Measurements from ENCODE around the gene DPF3.

DPF3 gene

DNA sequence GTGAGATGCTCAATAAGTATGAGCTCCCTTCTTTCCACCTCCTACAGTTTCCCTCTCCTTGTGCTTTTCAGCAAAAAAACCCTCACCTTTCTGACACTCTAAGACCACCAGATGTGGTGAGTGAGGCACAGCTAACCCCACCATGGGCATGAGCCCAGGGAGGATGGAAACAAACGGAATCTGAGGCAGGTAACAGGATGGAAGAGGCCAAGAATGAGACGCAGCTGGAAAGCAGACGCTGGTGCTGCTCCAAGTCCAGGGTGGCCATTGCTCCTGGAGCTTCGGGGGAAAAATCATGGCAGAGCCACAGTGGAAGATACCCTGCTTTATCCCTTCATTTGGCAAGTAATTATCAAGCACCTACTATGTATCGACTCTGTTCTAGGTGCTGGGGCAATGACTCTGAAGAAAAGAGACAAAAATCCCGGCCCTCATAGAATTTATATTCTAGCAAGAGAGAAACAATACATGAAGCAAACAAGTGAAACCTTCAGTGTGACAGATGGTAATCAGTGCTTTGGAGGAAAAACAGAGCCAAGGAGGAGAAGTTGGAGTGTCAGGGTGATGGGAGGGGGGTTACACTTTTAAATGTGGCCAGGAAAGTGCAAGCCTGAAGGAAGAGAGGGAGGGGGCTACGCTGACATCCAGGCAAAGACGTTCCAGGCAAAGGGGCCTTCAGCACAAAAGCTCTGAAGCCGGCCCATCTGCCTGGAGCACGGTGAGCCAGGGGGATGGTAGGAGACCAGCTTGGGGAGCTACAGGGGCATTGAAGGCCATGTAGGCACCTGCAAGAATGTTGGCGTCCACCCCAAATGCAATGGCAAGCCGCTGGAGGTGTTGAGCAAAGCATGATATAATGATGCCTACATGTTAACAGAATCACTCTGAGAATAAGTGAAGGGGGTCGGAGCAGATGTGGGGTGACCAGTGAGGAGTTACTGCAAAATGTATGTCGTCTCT lies 154.2 kb downstream of the DPF3 start:
- DNase-seq, result no peak

DNA sequence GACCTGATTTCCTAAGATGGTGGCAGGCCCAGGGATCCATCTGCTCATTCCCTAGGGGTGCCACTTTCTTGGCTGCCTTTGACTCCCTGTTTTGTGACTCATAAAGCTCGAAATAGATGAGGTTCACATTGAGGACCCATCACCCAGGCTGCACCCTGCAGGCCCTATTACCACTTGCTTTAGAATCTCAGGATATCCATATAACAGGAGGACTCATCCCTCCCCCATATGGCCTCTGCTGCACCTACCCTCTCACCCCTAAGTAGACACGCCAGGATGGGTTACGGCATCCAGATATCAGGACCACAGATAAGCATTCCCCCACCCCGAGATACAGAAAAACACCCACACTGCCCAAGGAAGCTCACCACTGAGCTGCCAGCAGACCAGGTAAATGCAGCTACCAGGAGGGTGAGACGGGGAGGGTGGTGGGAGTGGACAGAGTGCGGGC lies 155.7 kb downstream of the DPF3 start:
- no peak for DNase-seq

DNA sequence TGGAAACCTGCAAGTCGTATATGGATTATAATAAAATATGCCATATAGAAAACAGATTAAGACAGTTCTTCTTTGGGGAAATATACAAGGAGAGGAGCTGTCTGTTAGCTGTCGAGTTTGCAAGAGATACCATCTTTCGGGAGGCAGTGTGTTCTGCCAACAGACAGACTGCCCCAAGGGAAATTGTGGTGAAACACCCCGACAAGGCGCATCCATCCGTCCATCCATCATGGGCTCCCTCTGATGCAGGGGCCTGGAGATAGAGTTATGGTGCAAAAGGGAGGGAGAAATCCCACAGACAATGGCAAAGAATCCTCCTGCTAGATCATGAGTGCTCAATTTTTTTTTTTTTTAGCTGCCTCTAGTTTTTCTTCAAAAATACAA lies 156.3 kb downstream of the DPF3 start:
- DNase-seq, result no peak

DNA sequence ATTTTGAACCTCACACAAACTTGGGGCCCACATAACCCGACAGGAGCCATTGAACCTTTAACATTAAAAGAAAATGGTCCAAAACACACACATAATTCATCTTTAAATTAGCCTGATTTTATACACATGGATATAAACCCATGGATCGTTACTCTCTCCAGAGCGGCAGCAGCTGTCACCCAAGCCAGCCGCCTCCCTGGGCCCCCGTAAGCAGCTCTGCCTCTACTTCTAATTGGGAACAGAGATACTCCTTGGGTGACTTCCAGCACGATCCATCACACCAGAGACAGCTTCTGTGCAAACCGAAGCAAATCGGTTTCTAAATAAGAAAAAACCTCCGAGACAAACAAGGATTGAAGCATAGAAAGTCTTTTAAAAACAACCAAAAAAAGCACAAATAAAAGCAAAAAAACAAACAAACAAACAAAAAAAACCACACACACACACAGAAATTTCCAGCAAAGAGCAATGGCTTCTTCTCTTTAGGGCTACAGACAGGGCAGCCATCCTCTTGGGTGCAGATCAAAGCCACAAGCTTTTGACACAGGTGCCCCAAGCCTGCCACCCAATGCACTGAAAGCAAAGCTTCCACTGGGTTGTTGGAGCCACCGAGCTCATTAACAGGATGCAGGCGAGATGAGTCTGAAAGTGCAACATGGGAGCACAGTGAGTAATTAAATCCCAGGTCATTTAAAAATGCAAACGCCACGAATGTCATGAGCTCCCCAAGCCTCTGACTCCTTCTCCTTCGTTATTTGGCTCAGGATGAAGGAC lies 156.9 kb downstream of the DPF3 start:
- no peak for DNase-seq

DNA sequence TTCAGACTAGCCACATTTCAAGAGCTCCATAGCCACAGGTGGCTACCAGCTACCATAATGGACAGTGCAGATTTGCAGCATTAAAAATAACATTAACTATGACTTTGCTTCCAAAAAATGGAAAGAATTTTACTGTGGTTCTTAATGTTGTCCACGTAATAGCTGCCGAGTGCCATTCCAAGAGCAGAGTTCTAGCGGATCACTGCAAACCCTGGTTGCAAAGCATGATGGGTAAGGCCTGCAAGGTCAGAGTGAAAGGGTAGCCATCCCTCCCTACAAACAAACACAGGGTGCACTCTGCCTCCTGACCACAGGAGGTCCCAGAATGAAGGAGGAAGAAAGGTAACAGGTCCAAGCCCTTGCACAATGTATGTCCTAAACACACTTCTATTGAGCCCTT lies 157.6 kb downstream of the DPF3 start:
- DNase-seq, result no peak

DNA sequence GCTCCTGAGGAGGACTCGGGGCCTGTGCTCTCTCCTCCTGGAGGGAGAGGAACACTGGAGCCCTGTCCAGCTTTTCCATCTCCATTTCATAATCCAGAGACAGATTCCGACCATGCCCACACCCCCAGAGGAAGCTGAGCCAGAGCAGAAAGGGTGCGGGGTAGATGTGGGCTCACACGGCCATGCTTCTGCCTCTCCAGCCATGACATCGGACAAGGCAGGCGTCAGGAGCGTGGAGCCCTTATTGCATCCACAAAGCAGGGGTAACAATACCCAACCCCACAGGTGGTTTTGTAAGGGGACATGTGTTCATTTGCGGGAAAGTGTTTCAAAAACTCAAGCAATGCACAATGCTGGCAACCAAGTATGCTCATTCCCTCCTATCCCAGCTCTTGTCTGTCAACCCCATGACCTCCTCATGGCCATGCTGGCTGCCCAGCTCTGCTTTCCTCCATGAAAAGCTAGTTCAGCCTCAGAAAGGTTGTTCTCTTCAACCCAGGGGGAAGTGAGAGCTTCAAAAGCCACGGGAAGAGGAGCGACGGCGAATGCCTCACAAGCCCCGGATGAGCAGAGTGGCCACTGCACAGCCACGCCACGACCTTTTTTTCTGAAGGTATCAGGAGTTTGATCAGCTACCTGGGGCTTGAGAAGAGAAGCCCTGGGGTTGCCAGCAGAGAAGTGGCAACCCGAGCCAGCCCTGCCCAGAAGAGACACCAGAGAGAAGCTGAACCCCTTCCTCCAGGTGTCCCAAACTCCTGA lies 161.7 kb downstream of the DPF3 start:
- no peak for DNase-seq

DNA sequence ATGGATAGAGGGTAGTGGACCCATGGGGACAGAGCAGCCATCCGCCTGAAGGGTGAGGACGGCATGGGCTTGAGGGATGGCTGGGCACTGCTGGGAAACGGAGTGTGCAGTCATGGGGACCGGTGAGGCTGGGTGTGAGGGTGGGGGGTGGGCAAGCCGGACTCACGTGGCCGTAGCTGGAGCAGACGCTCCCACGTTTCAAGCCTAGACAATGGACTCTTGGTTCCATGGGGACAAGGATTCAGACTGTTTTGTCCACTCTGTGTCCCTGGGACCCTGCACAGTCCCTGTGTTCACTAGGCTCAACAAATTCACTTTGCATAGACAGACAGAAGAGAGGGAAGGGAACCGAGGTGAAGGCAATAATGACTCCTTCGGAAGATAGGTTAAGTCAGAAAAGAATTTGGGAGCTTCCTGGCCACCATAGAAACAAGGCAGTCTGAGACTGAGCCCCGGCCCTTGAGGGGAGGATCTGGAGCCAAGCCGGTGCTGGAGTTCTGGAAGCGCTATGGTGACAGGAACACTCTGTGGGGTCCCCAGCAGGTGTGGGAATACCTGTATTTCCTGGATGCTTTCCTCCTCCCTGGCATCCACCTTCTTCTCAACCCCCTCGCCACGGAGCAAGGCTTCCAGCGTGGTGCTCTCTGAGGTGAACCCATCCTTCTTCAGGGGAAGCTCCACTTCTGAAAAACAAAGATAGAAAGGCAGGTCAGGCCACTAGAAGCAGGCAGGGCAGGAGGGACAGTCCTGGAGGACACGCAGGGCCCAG lies 162.5 kb downstream of the DPF3 start:
- DNase-seq, result no peak

DNA sequence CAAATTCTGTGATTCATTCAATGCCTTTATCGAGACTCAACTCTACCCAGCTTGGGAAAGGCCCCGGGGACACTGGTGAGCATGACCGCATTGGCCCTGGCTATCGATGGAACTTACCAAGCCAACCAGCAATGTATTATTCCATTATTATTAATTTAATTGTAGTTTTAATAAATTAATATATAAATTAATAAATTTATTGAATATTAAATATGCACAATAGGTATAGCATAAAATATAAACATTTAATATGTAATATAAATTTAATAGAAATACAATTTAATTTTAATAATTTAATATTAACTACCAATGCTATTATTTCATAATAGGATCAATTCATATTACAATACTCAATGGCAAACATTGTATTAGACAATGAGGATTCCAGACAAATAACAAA lies 163.4 kb downstream of the DPF3 start:
- no peak for DNase-seq

DNA sequence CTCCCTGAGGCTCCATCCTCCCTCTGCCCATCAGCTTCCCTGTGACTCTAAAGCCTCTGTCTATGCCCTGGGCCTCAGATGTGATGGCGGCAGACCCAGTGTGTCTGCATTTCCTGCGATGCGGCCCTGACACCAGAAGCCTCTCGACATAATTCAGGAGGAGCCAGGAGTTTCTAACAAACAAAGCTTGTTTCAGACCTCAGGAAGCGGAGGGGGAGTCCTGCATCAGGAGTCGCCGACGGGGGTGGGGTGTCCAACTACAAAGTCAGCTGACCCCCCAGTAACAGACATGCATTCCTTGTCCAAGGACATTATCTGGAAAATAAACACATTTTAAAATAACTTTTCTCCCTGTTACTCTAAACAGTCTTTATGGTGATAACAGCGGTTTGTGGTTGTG lies 167.5 kb downstream of the DPF3 start:
- DNase-seq, result no peak

DNA sequence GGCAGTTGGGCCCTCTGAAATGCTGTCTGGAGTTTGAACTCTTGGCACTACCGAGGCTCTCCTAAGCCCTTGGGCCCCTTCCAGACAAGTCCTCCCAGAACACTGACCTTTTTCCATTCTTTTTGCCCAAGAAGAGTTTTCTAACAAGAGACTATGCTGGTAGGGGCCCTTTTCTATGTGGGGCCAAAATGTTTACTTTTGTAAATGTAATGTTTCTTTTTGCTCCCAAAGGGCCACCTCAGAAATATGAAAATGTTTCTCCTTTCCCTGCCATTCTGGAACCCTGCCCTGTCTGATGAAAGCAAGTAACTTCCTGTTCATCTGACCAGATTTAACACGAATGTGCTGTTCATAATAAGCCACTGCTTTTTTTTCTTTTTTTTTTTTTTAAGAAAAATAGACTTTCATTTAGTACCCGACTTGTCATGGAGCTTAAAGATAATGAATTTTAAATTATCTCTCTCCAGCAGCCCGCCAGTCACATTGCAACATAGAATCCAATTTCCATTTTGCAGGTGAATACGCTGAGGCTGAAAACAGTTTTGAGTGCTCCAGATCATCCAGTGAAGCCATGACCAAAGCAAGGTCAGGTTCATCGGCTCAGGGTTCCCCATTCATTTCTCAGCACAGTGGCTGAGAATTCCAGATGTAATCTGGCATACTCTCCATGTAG lies 169.9 kb downstream of the DPF3 start:
- DNase-seq, result no peak

DNA sequence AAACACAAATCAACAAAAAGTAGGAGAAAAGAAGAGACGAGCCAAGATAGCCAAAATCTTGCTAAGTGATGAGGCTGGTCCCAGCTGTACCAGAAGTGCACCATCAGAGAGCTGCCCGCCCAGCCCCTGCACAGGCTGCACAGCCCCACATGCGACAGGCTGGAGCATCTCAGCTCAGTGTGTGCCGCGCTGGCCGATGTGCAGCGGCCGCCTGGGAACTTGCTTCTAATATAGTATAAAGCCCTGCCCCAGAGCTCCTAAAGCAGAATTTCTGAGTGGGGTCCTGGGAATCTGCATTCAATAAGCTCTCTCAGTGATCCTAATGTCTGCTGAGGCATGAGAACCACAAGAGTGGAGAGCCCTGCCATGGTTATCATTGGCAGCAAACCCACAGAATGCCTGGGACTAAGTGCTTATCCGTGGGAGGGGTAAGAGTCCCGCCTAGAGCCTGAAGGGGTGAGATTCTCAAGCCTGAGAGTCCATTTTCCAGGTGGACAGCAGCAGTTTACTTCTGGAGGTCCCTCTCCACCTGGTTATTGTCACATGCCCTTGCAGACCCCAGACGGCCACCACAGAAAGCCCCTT lies 171.6 kb downstream of the DPF3 start:
- DNase-seq, result no peak

DNA sequence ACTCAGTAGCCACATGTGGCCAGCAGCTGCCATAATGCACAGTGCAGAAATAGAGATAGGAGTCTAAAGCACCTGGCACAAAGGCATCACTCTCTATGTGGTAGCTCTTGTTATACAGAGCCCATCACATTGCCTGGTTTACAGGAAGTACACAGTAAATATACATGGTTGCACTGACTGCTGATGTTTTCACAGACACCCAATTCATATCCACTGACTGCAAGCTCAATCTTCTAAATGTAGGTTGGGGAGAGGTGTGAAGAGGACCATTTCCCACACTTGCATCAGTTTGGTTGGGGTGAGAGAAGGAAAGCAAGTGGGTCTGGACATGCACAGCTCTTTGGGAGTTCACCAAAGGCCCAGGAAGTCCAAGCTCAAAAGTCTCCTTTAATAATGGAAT lies 172.8 kb downstream of the DPF3 start:
- no peak for DNase-seq

DNA sequence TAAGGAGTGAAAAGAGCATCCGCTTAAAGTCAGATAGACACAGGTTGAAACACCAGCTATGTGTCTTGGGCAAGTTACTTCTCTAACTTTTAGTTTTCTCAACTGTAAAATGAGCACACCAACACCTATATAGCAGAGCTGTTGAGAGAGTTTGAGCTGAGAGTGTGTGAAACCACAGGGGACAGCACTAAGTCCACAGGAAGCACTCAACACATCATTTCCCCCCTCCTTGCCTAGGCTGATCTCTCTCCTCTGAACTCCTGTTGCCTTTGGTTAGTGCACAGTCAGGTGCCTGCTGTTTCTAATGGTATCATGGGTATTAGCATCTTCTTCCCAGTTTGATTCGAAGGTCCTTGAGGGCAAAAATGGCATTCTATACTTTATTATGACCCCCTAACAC lies 176.7 kb downstream of the DPF3 start:
- DNase-seq, result no peak

DNA sequence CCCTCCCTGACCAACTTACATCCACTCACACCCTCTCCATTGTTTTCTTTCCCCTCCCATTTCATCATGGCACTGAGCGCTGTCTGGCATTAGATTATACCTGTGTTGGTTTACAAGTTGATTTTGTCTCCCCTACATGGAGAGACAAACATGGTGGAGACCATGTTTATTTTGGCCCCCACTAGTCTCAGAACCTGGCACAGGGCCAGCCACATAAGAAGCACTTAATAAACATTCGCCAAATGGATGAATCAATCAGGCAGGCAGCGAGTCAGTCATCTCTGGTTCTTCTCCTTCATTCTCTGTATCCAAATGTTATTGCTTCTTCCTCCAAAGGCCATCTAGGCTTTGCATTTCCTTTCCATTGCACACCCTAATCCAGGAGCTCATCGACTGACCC lies 177.4 kb downstream of the DPF3 start:
- DNase-seq, result no peak

DNA sequence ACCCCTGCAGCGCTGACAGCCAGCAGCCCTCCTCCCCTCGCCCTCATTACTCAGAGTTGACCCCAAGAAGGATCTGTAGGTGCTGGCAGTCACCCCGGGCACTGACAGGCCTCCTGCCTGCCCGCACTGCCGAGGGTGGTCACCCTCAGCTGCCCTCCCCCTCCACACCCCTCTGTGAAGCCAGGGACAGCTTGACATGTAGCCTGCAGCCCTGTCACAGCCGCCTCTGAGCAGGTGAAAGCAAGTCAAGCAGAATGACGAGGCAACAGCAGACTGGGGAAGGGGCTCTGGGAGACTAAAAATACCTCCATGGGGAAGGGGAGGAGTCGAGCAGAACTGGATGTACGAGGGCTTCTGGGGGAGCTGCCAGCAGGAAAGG lies 178.1 kb downstream of the DPF3 start:
- DNase-seq, result no peak

DNA sequence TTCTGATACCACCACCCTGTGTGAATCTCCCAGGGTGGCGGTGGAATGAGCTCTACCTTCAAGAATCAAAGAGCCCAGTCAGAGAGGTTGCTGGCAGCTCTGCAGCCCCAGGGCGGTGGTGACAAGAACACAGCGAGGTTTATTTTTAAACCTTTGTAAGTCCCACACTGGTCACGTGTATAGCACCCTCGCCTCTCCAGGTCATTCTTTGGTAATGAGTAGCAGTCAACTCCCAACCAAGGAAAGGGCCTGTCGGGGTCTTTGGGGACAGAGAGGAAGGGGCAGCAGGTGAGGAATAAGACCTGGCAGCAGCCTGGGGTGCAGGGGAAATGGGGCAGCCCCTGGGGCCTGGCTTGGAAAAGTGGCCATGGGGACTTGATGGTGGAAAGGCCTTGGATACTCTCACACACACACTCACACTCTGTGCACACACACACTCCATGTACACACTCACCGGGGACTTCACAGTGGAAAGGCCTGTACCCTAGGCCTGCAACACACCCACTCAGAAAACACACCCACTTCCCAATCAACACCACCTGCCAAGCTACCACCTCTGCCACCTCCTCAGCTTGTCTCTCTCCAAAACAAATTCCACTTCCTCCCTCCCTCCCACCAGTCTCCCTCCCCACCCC lies 178.6 kb downstream of the DPF3 start:
- DNase-seq, result no peak

DNA sequence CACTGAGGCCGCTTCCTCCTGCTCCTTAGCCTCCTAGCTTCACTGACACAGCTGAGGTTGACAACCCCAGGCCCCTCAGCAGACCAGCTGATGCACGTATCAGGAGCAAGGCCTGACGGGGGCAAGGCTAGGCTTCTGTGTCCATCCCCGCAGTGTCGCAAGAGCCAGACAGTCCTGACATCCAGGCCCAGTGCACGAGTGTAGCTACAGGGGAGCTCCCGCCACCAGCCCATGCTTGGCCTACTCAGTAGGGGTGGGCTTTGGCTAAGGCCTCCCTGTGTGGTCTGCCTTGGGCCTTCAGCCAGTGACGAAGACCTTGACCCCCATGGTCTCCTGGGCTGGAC lies 179.1 kb downstream of the DPF3 start:
- no peak for DNase-seq

DNA sequence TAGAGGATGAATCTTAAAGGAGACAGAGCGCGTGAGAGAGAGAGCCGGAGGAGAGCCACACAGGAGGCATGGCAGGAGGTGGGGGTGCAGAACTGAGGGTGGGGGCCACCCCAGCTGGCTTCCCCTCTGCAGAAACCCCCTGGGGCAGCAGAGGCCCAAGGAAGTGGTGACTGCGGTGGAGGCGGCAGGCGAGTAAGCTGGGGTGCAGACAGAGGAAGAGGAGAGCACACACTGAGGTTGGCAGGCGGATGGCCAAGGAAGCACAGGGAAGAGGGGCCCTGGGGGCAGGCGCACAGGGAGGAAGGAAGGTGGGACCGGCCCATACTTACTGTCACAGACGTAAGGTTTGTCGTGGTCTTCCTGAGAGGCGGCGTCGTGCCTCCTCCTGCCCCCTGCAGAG lies 179.8 kb downstream of the DPF3 start:
- no peak for DNase-seq

DNA sequence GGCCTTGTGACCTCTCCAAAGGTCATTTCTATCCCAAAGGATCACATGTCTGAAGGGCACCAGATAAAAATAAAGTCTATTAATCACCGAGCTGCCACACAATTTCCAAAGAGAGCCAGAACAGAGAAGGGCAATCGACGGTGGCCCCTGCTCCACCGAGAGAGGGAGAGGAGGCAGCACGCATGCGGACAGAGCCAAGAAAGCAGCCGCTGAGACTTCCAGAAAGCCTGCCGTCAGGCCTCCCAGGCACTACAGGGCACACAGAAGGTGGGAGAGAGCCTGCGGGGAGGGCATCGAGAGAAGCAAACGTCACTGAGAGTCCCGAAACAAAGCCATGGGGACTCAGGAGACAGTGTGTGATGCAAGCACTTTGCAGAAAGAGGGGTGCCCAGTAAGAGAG lies 182.0 kb downstream of the DPF3 start:
- no peak for DNase-seq

DNA sequence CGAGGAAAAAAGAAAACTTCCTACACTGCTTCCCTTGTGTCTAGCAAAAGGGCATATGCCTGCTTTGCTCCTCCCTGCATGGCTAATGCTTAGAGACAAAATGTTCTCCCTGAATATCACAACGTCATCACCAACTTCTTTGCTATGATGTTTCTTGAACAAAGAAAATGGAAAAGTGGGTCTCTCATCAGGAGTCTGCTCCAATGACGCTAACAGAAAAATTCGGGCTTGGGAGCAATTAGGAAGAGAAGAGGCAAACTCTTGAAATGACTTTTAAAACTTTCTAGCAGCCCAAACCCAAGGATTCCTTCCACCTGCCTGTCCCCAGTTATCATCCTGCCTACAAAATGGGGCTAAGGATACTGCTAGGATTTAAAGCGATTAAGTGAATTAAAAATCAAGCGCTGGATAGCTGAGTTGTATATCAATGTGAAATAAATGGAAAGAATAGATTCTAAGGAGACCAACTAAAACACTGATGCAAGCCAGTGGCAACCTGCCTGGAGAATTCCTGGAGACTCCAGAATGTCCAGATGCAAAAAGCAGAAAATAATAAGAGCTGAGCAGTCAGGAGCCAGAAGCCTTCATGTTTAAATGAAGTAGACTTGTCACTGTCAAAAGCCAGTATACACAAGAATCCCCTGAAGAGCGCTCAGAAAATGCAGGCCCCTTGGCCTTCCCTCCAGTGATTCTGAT lies 183.8 kb downstream of the DPF3 start:
- DNase-seq, result no peak
